Measurements from ENCODE around the gene MSH2. TPM values are rescaled to one million over a fixed set of nuclear protein-coding genes. Genes with fewer than 3 reads are reported as not detected.

Gene MSH2
- total RNA-seq, 1 donor from 2014 or later, result 81.9 TPM

GRCh38 chr2:47490406-47490805, 87.5 kb downstream of the MSH2 start:
- Mint-ChIP-seq H3K27me3 (ENCODE audit: low read depth) (no peaks in the 10 kb centered on the region), H3K36me3 (ENCODE audit: low read depth) (peaks cover 12% of the 10 kb centered on the region), H3K4me3 (no peak overlapping the region), H3K4me1 (no peaks in the 10 kb centered on the region), H3K27ac (ENCODE audit: unreplicated experiment) (no peak overlapping the region), H3K9me3 (peaks cover 6% of the 10 kb centered on the region)
- no peak for TF ChIP-seq CTCF (conservative IDR thresholded peaks at IDR 0.05)
- no peak for DNase-seq (ENCODE audit: low read depth, low spot score)

GRCh38 chr2:47493317-47494035, 90.5 kb downstream of the MSH2 start:
- peaks cover 14% of the 10 kb centered on the region for H3K36me3 Mint-ChIP-seq (ENCODE audit: low read depth)
- no peak for TF ChIP-seq CTCF (conservative IDR thresholded peaks at IDR 0.05)
- no peaks in the 10 kb centered on the region for H3K27me3 Mint-ChIP-seq (ENCODE audit: low read depth)
- peaks cover 12% of the 10 kb centered on the region for H3K9me3 Mint-ChIP-seq
- no peak overlapping the region for H3K4me3 Mint-ChIP-seq
- no peak overlapping the region for H3K27ac Mint-ChIP-seq (ENCODE audit: unreplicated experiment)
- DNase-seq (ENCODE audit: low read depth, low spot score), result no peak
- H3K4me1 Mint-ChIP-seq, result no peaks in the 10 kb centered on the region

GRCh38 chr2:47494267-47495130, 91.5 kb downstream of the MSH2 start:
- H3K4me1 Mint-ChIP-seq, result no peaks in the 10 kb centered on the region
- H3K27ac Mint-ChIP-seq (ENCODE audit: unreplicated experiment), result peak overlapping the region; percentile 30
- peaks cover 19% of the 10 kb centered on the region for H3K36me3 Mint-ChIP-seq (ENCODE audit: low read depth)
- no peak for TF ChIP-seq CTCF (conservative IDR thresholded peaks at IDR 0.05)
- H3K4me3 Mint-ChIP-seq, result no peak overlapping the region
- DNase-seq (ENCODE audit: low read depth, low spot score), result no peak
- H3K9me3 Mint-ChIP-seq, result peaks cover 14% of the 10 kb centered on the region
- H3K27me3 Mint-ChIP-seq (ENCODE audit: low read depth), result no peaks in the 10 kb centered on the region

- Mint-ChIP-seq H3K27ac (ENCODE audit: unreplicated experiment) (no peak overlapping the region), H3K9me3 (peaks cover 24% of the 10 kb centered on the region), H3K36me3 (ENCODE audit: low read depth) (peaks cover 20% of the 10 kb centered on the region), H3K27me3 (ENCODE audit: low read depth) (no peaks in the 10 kb centered on the region), H3K4me1 (no peaks in the 10 kb centered on the region), H3K4me3 (no peak overlapping the region)
- no peak for DNase-seq (ENCODE audit: low read depth, low spot score)
- TF ChIP-seq CTCF (conservative IDR thresholded peaks at IDR 0.05), result no peak
These were observed 95.0 kb downstream of the MSH2 start for GRCh38 chr2:47497843-47498460.

- Mint-ChIP-seq H3K36me3 (ENCODE audit: low read depth) (peaks cover 20% of the 10 kb centered on the region), H3K4me1 (no peaks in the 10 kb centered on the region), H3K4me3 (no peak overlapping the region), H3K27me3 (ENCODE audit: low read depth) (no peaks in the 10 kb centered on the region), H3K27ac (ENCODE audit: unreplicated experiment) (no peak overlapping the region), H3K9me3 (peaks cover 21% of the 10 kb centered on the region)
- TF ChIP-seq CTCF (conservative IDR thresholded peaks at IDR 0.05), result no peak
- DNase-seq (ENCODE audit: low read depth, low spot score), result no peak
These were observed 96.1 kb downstream of the MSH2 start for GRCh38 chr2:47499093-47499492.

Measured in neural crest cell (in vitro differentiated cells).